Panc1 (cell line): ENCODE measurements around the gene SUMF2.
"Not testable (repeated sequence)": the region's sequence is repeated elsewhere in the genome, so short reads cannot be mapped to it uniquely, and the experiment has no call there.

Experiments
- CTCF ChIP-seq: fragments of 450-650 bp; IDR thresholded peaks from 2 replicates; pipeline ENCODE4 v1.5.1; 2017; ENCODE audit warnings: mild to moderate bottlenecking
- POLR2AphosphoS5 ChIP-seq: IDR thresholded peaks from 2 replicates; pipeline ENCODE4 v1.6.1; 2012; ENCODE audit warnings: mild to moderate bottlenecking, low read depth, low read length, moderate library complexity
- REST ChIP-seq, 2 experiments: IDR thresholded peaks; 2 replicates each; pipeline ENCODE4 v1.6.1; 2011 to 2012; ENCODE audit warnings: low read depth in 2 of 2, control low read depth in 1 of 2, low read length in 1 of 2, mild to moderate bottlenecking in 1 of 2, moderate library complexity in 1 of 2; ENCODE audit not compliant: insufficient read depth in 1 of 2
- SIN3A ChIP-seq: IDR thresholded peaks from 2 replicates; pipeline ENCODE4 v1.6.1; 2012; ENCODE audit warnings: low read depth, mild to moderate bottlenecking, low read length, moderate library complexity, borderline replicate concordance; ENCODE audit not compliant: insufficient read depth
- TCF7L2 ChIP-seq: IDR thresholded peaks from 2 replicates; pipeline ENCODE4 v1.6.1; 2011; ENCODE audit warnings: mild to moderate bottlenecking, low read depth, low read length, inconsistent platforms

- not testable (repeated sequence) for TF ChIP-seq POLR2AphosphoS5; CTCF; REST (IDR thresholded peaks at IDR 0.05; ENCODE audit: insufficient read depth in 1 of 2, low read depth in 2 of 2, low read length in 1 of 2); SIN3A; TCF7L2
Measured at GRCh38 chr7:56080726-56081435, 16.8 kb downstream of the SUMF2 start.
